Measurements from ENCODE around the gene SUV39H1. TPM values are rescaled to one million over a fixed set of nuclear protein-coding genes. Genes with fewer than 3 reads are reported as not detected.
A peak's percentile ranks its signal among the peaks of the same experiment; 100 is the strongest.
"Not testable (repeated sequence)": the region's sequence is repeated elsewhere in the genome, so short reads cannot be mapped to it uniquely, and the experiment has no call there.

SUV39H1 gene
- total RNA-seq, 1 donor, result 2.5 TPM

GRCh38 chrX:48689208-48689920 lies 7.2 kb upstream of the SUV39H1 start:
- Histone ChIP-seq H3K27me3 (ENCODE audit: insufficient read depth, low read length) (no peaks in the 10 kb centered on the region), H4K20me1 (ENCODE audit: insufficient read depth, low read length) (no peaks in the 10 kb centered on the region), H3K4me1 (ENCODE audit: insufficient read depth, low read length) (no peaks in the 10 kb centered on the region), H3K4me2 (ENCODE audit: insufficient read depth, low read length) (no peak overlapping the region), H3K4me3 (ENCODE audit: insufficient read depth, low read length) (no peak overlapping the region), H3K36me3 (ENCODE audit: insufficient read depth, low read length) (no peaks in the 10 kb centered on the region), H3K9me3 (ENCODE audit: low read depth, low read length) (no peaks in the 10 kb centered on the region), H2AFZ (ENCODE audit: low read length) (no peak overlapping the region), H3K27ac (ENCODE audit: low read depth, low read length) (no peak overlapping the region), H3K79me2 (ENCODE audit: insufficient read depth, low read length) (no peaks in the 10 kb centered on the region)
- DNase-seq (ENCODE audit: insufficient read length, low spot score, missing footprints), result no peak
- no peak for TF ChIP-seq CTCF (IDR thresholded peaks at IDR 0.05; ENCODE audit: extremely low read depth, low read depth, low read length)

- H3K9me3 ChIP-seq (ENCODE audit: low read depth, low read length); H3K79me2 ChIP-seq (ENCODE audit: insufficient read depth, low read length); H3K4me3 ChIP-seq (ENCODE audit: insufficient read depth, low read length); H3K4me2 ChIP-seq (ENCODE audit: insufficient read depth, low read length); H2AFZ ChIP-seq (ENCODE audit: low read length); H4K20me1 ChIP-seq (ENCODE audit: insufficient read depth, low read length); H3K27me3 ChIP-seq (ENCODE audit: insufficient read depth, low read length); H3K27ac ChIP-seq (ENCODE audit: low read depth, low read length); H3K36me3 ChIP-seq (ENCODE audit: insufficient read depth, low read length); H3K4me1 ChIP-seq (ENCODE audit: insufficient read depth, low read length); DNase-seq (ENCODE audit: insufficient read length, low spot score, missing footprints): not testable (repeated sequence)
Measured at GRCh38 chrX:48691746-48692145, 4.8 kb upstream of the SUV39H1 start.

- no peaks in the 10 kb centered on the region for H3K9me3 ChIP-seq (ENCODE audit: low read depth, low read length)
- no peaks in the 10 kb centered on the region for H3K36me3 ChIP-seq (ENCODE audit: insufficient read depth, low read length)
- peak overlapping the region; percentile 90 for H3K4me2 ChIP-seq (ENCODE audit: insufficient read depth, low read length)
- peak overlapping the region; percentile 75 for H3K4me3 ChIP-seq (ENCODE audit: insufficient read depth, low read length)
- H2AFZ ChIP-seq (ENCODE audit: low read length), result peak overlapping the region; percentile 92
- TF ChIP-seq CTCF (IDR thresholded peaks at IDR 0.05; ENCODE audit: extremely low read depth, low read depth, low read length), result no peak
- no peak overlapping the region for H3K27ac ChIP-seq (ENCODE audit: low read depth, low read length)
- no peaks in the 10 kb centered on the region for H4K20me1 ChIP-seq (ENCODE audit: insufficient read depth, low read length)
- H3K4me1 ChIP-seq (ENCODE audit: insufficient read depth, low read length), result peaks cover 12% of the 10 kb centered on the region
- peaks cover 6% of the 10 kb centered on the region for H3K79me2 ChIP-seq (ENCODE audit: insufficient read depth, low read length)
- no peaks in the 10 kb centered on the region for H3K27me3 ChIP-seq (ENCODE audit: insufficient read depth, low read length)
- peak; percentile 83 for DNase-seq (ENCODE audit: insufficient read length, low spot score, missing footprints)
Measured at GRCh38 chrX:48694776-48695533, 1.6 kb upstream of the SUV39H1 start.

- H2AFZ ChIP-seq (ENCODE audit: low read length), result peak overlapping the region; percentile 92
- TF ChIP-seq CTCF (IDR thresholded peaks at IDR 0.05; ENCODE audit: extremely low read depth, low read depth, low read length), result no peak
- H3K9me3 ChIP-seq (ENCODE audit: low read depth, low read length), result no peaks in the 10 kb centered on the region
- peak overlapping the region; percentile 63 for H3K27ac ChIP-seq (ENCODE audit: low read depth, low read length)
- peak overlapping the region; percentile 90 for H3K4me2 ChIP-seq (ENCODE audit: insufficient read depth, low read length)
- H3K79me2 ChIP-seq (ENCODE audit: insufficient read depth, low read length), result peaks cover 6% of the 10 kb centered on the region
- H3K4me3 ChIP-seq (ENCODE audit: insufficient read depth, low read length), result peak overlapping the region; percentile 75
- H3K36me3 ChIP-seq (ENCODE audit: insufficient read depth, low read length), result no peaks in the 10 kb centered on the region
- peaks cover 12% of the 10 kb centered on the region for H3K4me1 ChIP-seq (ENCODE audit: insufficient read depth, low read length)
- DNase-seq (ENCODE audit: insufficient read length, low spot score, missing footprints), result no peak
- H3K27me3 ChIP-seq (ENCODE audit: insufficient read depth, low read length), result no peaks in the 10 kb centered on the region
- H4K20me1 ChIP-seq (ENCODE audit: insufficient read depth, low read length), result no peaks in the 10 kb centered on the region
Measured at GRCh38 chrX:48695534-48695896, 1.0 kb upstream of the SUV39H1 start.
